ENCODE results near the gene HEMGN.
A peak's percentile ranks its signal among the peaks of the same experiment; 100 is the strongest.
"Not testable (repeated sequence)": the region's sequence is repeated elsewhere in the genome, so short reads cannot be mapped to it uniquely, and the experiment has no call there.

Gene HEMGN

GRCh38 chr9:97938081-97938644 is at the start of gene HEMGN:
TSS of gene HEMGN (minus strand) at chr9:97938172. CDS start at chr9:97938136, 36 bp downstream.
- no peak for FAIRE-seq
- DNase-seq (ENCODE audit: insufficient read length, low spot score), result no peak

- FAIRE-seq (peak; percentile 68), DNase-seq (ENCODE audit: insufficient read length, low spot score) (no peak)
Measured at GRCh38 chr9:97987487-97987886, 49.5 kb upstream of the HEMGN start.

- FAIRE-seq, result peak; percentile 79
- no peak for DNase-seq (ENCODE audit: insufficient read length, low spot score)
Measured at GRCh38 chr9:97985058-97985861, 47.3 kb upstream of the HEMGN start.

- no peak for FAIRE-seq
- DNase-seq (ENCODE audit: insufficient read length, low spot score), result peak; percentile 61
Measured at GRCh38 chr9:97984188-97985057, 46.5 kb upstream of the HEMGN start.

- no peak for FAIRE-seq
- peak; percentile 36 for DNase-seq (ENCODE audit: insufficient read length, low spot score)
Measured at GRCh38 chr9:97983589-97984187, 45.7 kb upstream of the HEMGN start.

- FAIRE-seq, result peak; percentile 90
- peak; percentile 88 for DNase-seq (ENCODE audit: insufficient read length, low spot score)
Measured at GRCh38 chr9:97982683-97983588, 45.0 kb upstream of the HEMGN start, which contains the start of gene ANP32B. TSS of gene ANP32B (plus strand) at chr9:97983341. CDS start at chr9:97983556, 215 bp downstream.

GRCh38 chr9:97981846-97982682 is 44.1 kb upstream of the HEMGN start:
- FAIRE-seq, result peak; percentile 33
- no peak for DNase-seq (ENCODE audit: insufficient read length, low spot score)

- no peak for DNase-seq (ENCODE audit: insufficient read length, low spot score)
- no peak for FAIRE-seq
Measured at GRCh38 chr9:97980918-97981845, 43.2 kb upstream of the HEMGN start.

- FAIRE-seq (no peak), DNase-seq (ENCODE audit: insufficient read length, low spot score) (no peak)
Measured at GRCh38 chr9:97980479-97980803, 42.5 kb upstream of the HEMGN start.

GRCh38 chr9:97979788-97980478 is 42.0 kb upstream of the HEMGN start:
- no peak for DNase-seq (ENCODE audit: insufficient read length, low spot score)
- no peak for FAIRE-seq

- no peak for DNase-seq (ENCODE audit: insufficient read length, low spot score)
- FAIRE-seq, result no peak
Measured at GRCh38 chr9:97978371-97979130, 40.6 kb upstream of the HEMGN start.

- not testable (repeated sequence) for FAIRE-seq; DNase-seq (ENCODE audit: insufficient read length, low spot score)
Measured at GRCh38 chr9:97976633-97977032, 38.7 kb upstream of the HEMGN start.

- DNase-seq (ENCODE audit: insufficient read length, low spot score) (no peak), FAIRE-seq (no peak)
Measured at GRCh38 chr9:97975376-97975775, 37.4 kb upstream of the HEMGN start.

GRCh38 chr9:97972753-97973152 is 34.8 kb upstream of the HEMGN start:
- DNase-seq (ENCODE audit: insufficient read length, low spot score), result no peak
- FAIRE-seq, result no peak

- no peak for DNase-seq (ENCODE audit: insufficient read length, low spot score)
- no peak for FAIRE-seq
Measured at GRCh38 chr9:97970165-97970564, 32.2 kb upstream of the HEMGN start.

GRCh38 chr9:97969014-97969413 is 31.0 kb upstream of the HEMGN start:
- no peak for FAIRE-seq
- DNase-seq (ENCODE audit: insufficient read length, low spot score), result no peak

GRCh38 chr9:97966493-97966892 is 28.5 kb upstream of the HEMGN start:
- no peak for DNase-seq (ENCODE audit: insufficient read length, low spot score)
- no peak for FAIRE-seq

All from GM19239 (cell line).